ENCODE measurements around the gene SP3.
A peak's percentile ranks its signal among the peaks of the same experiment; 100 is the strongest.

The SP3 gene

DNA sequence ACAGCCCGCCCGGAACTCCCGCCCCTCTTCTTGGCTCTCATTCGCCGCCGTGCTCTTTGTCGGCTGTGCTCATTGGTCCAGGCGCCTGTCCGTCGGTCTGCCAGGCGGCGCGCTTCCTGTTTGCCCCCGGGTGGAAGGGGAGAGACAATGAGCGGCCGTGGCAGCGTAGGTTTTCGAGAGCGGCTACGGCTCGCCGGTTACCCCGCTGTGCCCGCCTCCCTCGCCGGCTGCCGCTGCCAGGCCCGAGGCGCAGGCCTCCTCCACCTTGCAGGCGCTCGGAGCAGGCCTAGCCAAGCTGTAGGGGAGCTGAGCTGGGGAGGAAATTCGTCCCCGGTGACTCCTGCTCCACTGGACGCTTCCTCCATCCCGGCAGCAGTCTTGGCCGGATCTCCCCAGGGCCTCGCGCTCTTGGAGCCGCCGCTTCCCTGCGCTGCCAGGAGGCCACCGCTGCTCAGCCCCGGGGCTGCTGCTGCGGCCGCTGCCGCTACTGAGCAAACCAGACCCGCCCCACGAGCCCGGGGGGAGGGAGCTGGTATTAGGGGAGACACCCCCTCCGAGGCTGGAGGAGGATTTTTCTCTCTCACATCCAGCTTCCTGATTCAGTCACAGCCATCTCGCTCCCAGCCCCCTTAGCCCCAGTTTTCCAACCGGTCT is at the start of gene SP3:
SP3 (minus strand) TSS at position 2 of the 654 bp plus-strand sequence. CDS start 202 bp downstream, outside the sequence.
- DNase-seq: peak; percentile 96

DNA sequence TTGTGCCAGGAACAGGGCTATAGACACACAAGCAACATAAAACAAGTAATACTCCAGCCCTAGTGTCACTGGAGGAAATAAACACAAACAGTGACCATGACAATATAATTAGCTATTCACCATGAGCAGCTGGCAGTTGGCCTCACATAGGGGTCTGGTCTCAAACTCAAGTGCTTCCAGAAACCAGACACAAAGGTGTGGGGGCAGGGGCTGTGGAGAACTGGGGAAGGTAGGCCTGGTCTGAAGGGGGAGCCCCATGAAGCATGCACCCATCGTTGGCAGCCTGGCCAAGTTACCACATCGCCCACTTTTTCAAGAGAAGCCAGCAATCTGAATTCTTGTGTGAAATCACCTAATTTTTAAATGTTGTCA is 49.5 kb upstream of the SP3 start:
- no peak for DNase-seq

GRCh38 chr2:174014011-174014698 is 49.0 kb upstream of the SP3 start:
- DNase-seq: no peak

DNA sequence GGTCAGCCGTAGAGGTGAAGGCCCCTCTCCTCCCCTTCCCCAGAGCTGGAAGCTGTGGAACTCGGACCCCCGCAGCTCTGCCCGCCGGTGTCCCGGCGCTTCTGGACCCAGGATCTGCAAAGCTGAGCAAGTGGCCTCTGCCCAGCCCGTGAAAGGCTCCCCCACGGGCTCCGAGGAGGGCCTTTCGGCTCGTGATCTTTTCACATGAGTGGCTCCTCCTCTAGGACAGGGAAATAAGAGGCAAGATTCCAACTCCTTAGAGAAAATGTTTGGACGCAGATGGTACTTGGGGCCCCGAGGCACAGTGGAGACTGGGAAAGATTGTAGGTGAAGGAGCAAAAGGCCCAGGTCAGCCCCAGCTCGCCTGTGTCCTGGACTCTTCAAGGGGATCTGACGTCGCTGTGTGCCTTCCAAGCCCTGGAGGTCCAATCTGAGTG is 48.2 kb upstream of the SP3 start:
- no peak for DNase-seq

DNA sequence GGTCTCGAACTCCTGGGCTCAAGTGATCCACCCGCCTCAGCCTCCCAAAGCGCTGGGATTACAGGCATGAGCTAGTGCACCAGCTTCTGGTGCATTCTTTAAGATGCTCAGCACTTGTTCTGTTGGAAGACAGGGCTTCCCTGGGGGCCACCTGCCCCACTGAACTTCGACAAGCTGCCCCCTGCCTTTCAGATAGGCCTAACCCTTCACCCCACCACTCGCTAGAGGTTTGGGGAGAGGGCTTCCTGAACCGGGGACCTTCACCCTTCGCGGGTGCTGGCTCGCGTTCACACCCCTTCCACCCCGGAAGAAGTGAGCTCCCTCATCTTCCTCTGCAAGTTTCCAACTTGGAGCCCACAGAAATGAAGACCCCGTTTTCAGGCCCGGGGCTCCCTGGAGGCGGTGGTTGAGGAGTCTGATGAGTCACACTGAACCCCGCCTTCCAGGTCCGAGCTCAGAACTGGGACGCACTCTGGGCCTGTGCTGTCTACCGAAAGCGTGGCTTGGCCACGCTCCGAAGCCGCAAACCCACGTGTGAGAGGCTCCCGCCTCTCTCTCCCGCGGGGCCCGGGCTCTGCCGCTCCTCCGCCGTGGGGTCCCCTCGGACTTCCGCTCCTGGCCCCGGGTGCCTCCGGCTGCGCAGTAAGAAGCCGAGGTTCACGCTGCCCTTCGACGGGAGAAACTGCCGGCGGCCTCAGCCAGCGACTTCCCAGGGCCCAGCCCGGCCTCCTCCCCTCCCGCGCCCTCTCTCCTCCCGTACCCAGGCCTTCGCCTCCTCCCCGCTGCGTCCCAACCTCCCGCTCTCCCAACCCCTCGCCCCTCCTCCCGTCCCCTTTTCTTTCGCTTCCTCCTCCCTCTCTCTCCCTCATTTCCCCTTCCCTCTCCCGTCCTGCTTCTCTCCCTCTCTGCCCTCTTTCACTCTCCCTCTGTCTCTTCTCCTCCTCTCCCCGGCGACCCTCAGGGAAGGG is 47.5 kb upstream of the SP3 start:
- peak; percentile 39 for DNase-seq

DNA sequence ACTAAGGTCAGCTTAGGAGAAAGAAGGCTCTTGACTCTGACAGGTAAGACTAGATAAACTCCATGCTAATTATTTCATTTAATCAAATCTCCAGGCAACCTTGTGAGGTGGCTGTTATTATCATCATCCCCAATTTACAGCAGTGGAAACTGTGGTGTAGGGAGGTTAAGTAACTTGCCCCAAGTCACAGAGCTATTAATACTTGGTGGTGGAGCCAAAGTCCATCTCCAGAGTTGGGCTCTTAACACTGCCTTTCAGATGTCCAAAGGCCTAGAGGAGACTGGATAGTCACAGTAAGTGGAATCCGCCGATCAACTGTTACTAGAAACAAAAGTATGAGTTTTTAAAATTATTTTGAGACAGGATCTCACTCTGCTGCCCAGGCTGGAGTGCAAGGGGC is 46.6 kb upstream of the SP3 start:
- no peak for DNase-seq

- no peak for DNase-seq
Observed at GRCh38 chr2:174011173-174011572, 46.0 kb upstream of the SP3 start.

- no peak for DNase-seq
Observed at GRCh38 chr2:174009488-174010223, 44.5 kb upstream of the SP3 start.

DNA sequence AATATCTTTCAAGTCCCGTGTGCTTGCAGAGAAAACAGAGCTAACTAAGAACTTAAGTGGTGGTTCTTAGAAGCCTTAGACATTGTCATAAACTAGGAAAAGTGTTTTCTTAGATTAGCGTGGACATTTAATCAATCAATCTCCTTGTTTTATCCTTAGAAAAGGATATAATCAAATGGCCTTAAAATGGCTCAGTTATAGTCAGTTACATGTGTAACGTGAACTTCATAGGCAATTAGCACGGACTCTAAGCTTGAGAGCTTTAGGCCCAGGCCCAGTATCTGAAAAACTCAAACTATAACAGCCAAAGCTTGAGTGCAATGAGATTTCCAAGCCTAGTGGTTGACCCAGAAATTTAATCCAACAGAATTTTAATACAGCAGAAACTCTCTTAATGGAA is 43.5 kb upstream of the SP3 start:
- DNase-seq: no peak

DNA sequence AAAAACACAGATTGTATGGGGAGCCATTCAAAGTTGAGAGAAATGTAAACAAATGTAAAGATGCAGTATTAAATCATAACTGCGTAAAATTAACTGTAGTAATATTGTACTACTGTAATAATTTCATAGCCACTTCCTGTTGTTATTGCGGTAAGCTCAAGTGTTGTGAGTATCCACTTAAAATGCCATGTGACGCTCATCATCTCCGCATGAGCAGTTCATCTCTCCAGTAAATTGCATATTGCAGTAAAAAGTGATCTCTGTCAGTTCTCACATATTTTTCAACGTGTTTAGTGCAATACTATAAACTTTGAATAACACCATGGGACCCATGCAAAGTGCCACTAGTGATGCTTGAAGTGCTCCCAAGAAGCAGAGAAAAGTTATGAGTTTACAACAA is 41.8 kb upstream of the SP3 start:
- no peak for DNase-seq

DNA sequence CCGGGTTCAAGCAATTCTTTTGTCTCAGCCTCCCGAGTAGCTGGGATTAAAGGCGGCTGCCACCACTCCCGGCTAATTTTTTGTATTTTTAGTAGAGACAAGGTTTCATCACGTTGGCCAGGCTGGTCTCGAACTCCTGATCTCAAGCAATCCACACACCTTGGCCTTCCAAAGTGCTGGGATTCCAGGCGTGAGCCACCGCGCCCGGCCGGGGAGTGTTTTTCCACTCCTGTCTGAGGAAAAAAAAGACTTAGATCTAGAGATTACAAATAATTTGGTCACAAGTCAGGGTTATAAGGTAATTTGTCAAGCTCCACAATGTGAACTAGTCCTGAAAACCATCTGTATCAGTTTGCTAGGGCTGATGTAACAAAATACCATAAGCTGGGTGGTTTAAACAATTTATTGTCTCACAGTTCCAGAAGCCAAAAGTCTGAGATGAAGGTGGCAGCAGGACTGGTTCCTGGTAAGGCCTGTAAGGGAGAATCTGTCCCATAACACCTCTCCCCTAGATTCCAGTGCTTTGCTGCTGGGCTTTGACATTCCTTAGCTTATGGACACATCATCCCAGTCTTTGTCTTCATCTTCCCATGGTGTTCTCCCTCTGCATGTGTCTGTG is 40.7 kb upstream of the SP3 start:
- no peak for DNase-seq

- DNase-seq: no peak
Observed at GRCh38 chr2:174004905-174005605, 39.9 kb upstream of the SP3 start.

- no peak for DNase-seq
Observed at GRCh38 chr2:174003720-174004695, 38.8 kb upstream of the SP3 start.

GRCh38 chr2:174002679-174003078 is 37.5 kb upstream of the SP3 start:
- DNase-seq: no peak

DNA sequence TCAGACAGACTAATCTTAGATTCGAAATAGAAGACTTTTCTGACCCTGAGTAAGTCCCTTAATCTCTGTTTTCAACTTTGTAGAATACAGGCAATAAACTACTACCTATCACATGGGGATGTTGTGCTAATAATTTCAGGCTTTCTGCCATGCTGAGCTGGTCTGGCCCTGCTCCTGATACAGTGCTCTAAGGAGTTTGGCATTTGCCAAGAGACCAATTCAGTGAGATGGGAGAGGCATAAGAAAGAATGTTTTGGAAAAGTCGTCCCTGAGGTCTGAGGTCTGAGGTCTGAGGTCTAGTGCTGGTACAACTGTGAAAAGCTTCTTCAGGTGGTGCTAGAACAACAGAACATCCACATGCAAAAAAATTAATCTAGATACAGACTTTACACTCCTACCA is 35.9 kb upstream of the SP3 start:
- DNase-seq: no peak

GRCh38 chr2:173999724-174000123 is 34.6 kb upstream of the SP3 start:
- DNase-seq: no peak

DNA sequence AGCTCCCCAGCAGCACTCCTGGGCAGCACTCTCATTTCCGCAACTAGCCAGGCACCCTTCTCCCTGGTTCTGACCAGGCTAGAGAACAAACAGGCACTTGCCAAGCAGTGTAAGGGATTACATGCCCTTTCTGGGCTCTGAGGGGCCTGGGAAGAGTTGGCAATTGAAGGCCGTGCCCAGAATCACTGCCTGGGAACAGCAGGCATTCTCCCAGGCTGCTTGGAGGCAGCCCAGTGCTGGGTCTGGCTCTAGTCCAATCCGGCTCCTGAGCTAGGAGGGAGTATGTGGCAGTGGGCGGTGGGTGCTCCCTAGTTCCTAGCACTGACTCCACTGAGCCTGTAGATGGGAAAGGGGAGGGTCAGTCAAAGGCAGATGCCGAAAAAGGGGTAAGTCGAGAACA is 34.1 kb upstream of the SP3 start:
- no peak for DNase-seq

GRCh38 chr2:173998386-173998785 is 33.2 kb upstream of the SP3 start:
- DNase-seq: no peak

DNA sequence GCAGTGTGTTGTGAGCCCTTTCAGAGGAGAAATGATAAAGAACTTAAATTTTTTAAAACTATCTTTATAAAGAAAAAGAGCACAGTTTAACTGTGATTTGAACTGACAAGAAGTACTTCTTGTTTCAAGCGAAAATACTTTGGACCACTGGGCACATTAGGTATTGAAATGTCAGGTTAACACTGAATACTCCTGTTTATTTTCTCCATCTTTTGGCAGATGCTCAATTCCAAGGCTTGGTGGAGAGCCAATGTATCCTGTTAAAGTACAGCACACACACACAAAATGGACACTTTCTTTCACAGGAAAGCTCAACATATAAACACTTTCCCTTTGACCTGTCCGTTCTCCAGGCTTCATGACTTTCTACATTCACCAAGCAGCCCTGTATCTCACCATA is 32.6 kb upstream of the SP3 start:
- DNase-seq: no peak

- DNase-seq: peak; percentile 28
Observed at GRCh38 chr2:173997269-173997668, 32.1 kb upstream of the SP3 start.

- no peak for DNase-seq
Observed at GRCh38 chr2:173996766-173997165, 31.6 kb upstream of the SP3 start.
